Fibroblast of villous mesenchyme (primary cell): Measurements from ENCODE around the gene PGGT1B. TPM values are rescaled to one million over a fixed set of nuclear protein-coding genes. Genes with fewer than 3 reads are reported as not detected.

Experiments
- DNase-seq: peaks from one replicate; pipeline ENCODE4 v3.0.0-alpha.2; 2010; ENCODE audit warnings: low read depth
- H3K4me3 ChIP-seq: 2 replicates; pipeline ENCODE4 v1.5.1; 2011; ENCODE audit warnings: low read depth, mild to moderate bottlenecking, low read length
- small RNA-seq: library from RNA; depleted of rRNA; stranded (forward); fragments of <200 nt; gene quantifications from one replicate; pipeline ENCODE3, GENCODE V24; 2012
- total RNA-seq: library from RNA; depleted of rRNA; stranded (reverse); fragments of >200 nt; gene quantifications from 2 replicates; pipeline ENCODE4 v1.2.3, GENCODE V29; 2012
- TF ChIP-seq, protein P1 (sequence below): IDR thresholded peaks from 2 replicates; pipeline ENCODE4 v1.5.1; 2012; ENCODE audit warnings: low read depth, mild to moderate bottlenecking, low read length; ENCODE audit not compliant: insufficient read depth

The PGGT1B gene
- total RNA-seq, 1 donor: 21.2 TPM

DNA sequence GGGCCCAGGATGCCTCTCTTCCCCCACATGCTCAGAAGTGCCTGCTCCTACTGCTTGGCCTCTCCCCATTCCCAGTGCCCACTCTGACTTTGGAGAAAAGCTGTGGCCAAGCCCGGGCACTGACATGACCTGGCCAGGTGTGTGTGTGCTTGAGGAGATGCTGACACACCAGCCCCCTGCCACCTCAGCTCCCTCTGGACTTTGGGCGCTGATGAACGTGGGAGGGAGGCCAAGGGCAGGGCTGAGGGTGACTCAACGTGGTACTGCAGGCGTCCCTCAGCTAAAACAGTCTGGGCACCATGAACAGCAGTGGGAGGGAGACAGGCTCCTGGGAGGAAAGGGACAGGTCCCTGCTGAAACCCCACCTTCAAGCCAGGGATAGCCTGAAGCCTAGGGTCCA lies 96.9 kb downstream of the PGGT1B start:
- H3K4me3 ChIP-seq: no peak overlapping the region
- no peak for DNase-seq
- TF ChIP-seq, protein P1, sequence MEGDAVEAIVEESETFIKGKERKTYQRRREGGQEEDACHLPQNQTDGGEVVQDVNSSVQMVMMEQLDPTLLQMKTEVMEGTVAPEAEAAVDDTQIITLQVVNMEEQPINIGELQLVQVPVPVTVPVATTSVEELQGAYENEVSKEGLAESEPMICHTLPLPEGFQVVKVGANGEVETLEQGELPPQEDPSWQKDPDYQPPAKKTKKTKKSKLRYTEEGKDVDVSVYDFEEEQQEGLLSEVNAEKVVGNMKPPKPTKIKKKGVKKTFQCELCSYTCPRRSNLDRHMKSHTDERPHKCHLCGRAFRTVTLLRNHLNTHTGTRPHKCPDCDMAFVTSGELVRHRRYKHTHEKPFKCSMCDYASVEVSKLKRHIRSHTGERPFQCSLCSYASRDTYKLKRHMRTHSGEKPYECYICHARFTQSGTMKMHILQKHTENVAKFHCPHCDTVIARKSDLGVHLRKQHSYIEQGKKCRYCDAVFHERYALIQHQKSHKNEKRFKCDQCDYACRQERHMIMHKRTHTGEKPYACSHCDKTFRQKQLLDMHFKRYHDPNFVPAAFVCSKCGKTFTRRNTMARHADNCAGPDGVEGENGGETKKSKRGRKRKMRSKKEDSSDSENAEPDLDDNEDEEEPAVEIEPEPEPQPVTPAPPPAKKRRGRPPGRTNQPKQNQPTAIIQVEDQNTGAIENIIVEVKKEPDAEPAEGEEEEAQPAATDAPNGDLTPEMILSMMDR: no peak

DNA sequence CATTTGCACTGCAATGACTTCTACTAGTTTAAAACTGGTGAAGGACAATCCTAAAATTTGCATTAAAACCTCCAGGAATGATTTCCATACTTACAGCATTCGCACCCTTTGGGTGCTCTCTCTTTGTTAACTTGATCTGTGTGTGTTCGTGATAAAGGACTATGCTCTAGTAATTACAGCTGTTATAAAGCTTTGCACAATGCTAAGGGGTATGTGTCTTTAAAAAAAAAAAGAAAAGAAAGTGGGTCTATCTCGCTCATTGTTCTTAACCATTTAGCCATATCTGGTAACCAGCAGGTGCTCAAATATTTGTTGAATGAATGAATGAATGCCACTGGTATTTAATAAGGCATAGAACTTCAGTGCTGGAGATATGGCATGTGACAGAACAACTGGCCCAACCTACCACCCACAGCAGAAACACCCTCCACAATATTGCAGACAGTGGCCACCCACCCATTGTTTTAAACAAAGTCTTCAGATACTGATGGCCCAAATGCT lies 101.7 kb downstream of the PGGT1B start:
- H3K4me3 ChIP-seq: no peak overlapping the region
- no peak for DNase-seq
- TF ChIP-seq, protein P1: no peak

Small RNA genes within 50 kb of the gene (small RNA-seq; reads per million reads assigned to genes)
- not detected for gene HMGN1P15

Other genes starting within 250 kb of the PGGT1B start
- gene TRIM36, start 93.0 kb downstream of the PGGT1B start, total RNA-seq: 0.97 and 2.2 TPM in 2 replicates
- gene CCDC112, start 33.8 kb upstream of the PGGT1B start, total RNA-seq: 5.2 and 6.4 TPM in 2 replicates